Neural progenitor cell (in vitro differentiated cells): Measurements from ENCODE around the gene ANKMY1. TPM values are rescaled to one million over a fixed set of nuclear protein-coding genes. Genes with fewer than 3 reads are reported as not detected.

Experiments used
- DNase-seq: peaks from one replicate; pipeline ENCODE4 v3.0.0-alpha.2; 2016; ENCODE audit warnings: low spot score
- H2AFZ ChIP-seq: fragments of 200-600 bp; sonication (generic); replicated peaks from 2 replicates; pipeline ENCODE4 v1.6.1; 2016; ENCODE audit warnings: antibody characterized with exemption
- H3F3A ChIP-seq: fragments of 200-600 bp; sonication (generic); 2 replicates; pipeline ENCODE4 v1.6.1; 2016; ENCODE audit warnings: antibody characterized with exemption, low read depth
- H3K27ac ChIP-seq: fragments of 200-600 bp; sonication (generic); 2 replicates; pipeline ENCODE4 v1.5.1; 2016; ENCODE audit warnings: mild to moderate bottlenecking
- H3K27me3 ChIP-seq: fragments of 200-600 bp; sonication (generic); 2 replicates; pipeline ENCODE4 v1.6.1; 2016; ENCODE audit warnings: mild to moderate bottlenecking, moderate library complexity
- H3K36me3 ChIP-seq: fragments of 200-600 bp; sonication (generic); 2 replicates; pipeline ENCODE4 v1.5.1; 2016
- H3K4me1 ChIP-seq: fragments of 200-600 bp; sonication (generic); 2 replicates; pipeline ENCODE4 v1.6.1; 2016; ENCODE audit warnings: mixed run types
- H3K4me2 ChIP-seq: fragments of 200-600 bp; sonication (generic); 2 replicates; pipeline ENCODE4 v1.6.1; 2016
- H3K4me3 ChIP-seq: fragments of 200-600 bp; sonication (generic); 2 replicates; pipeline ENCODE4 v1.5.1; 2016
- H3K79me2 ChIP-seq: fragments of 200-600 bp; sonication (generic); 2 replicates; pipeline ENCODE4 v1.6.1; 2016; ENCODE audit warnings: low read depth
- H3K9ac ChIP-seq: fragments of 200-600 bp; sonication (generic); 2 replicates; pipeline ENCODE4 v1.6.1; 2016
- H3K9me3 ChIP-seq: fragments of 200-600 bp; sonication (generic); 2 replicates; pipeline ENCODE4 v1.5.1; 2016; ENCODE audit warnings: low read depth
- H4K20me1 ChIP-seq: fragments of 200-600 bp; sonication (generic); 2 replicates; pipeline ENCODE4 v1.6.1; 2016; ENCODE audit warnings: low read depth
- H3K27ac Mint-ChIP-seq: 3 replicates; pipeline ENCODE4 v1.8.0; 2021; ENCODE audit warnings: mixed read lengths
- H3K27me3 Mint-ChIP-seq: 2 replicates; pipeline ENCODE4 v1.8.0; 2022; ENCODE audit warnings: low read depth, mild to moderate bottlenecking, inconsistent platforms, moderate library complexity, mixed read lengths; ENCODE audit not compliant: insufficient read depth
- H3K36me3 Mint-ChIP-seq: 3 replicates; pipeline ENCODE4 v1.8.0; 2021; ENCODE audit warnings: mixed read lengths
- H3K4me1 Mint-ChIP-seq: 3 replicates; pipeline ENCODE4 v1.8.0; 2021; ENCODE audit warnings: mixed read lengths
- H3K4me3 Mint-ChIP-seq: 3 replicates; pipeline ENCODE4 v1.8.0; 2021; ENCODE audit warnings: mild to moderate bottlenecking, moderate library complexity, mixed read lengths
- H3K9me3 Mint-ChIP-seq: 3 replicates; pipeline ENCODE4 v1.8.0; 2020; ENCODE audit warnings: mixed read lengths
- EZH2 ChIP-seq: fragments of 200-600 bp; sonication (generic); IDR thresholded peaks from 2 replicates; pipeline ENCODE4 v1.6.1; 2017; ENCODE audit warnings: antibody characterized with exemption, mild to moderate bottlenecking, moderate library complexity
- EZH2phosphoT487 ChIP-seq: fragments of 200-600 bp; sonication (generic); IDR thresholded peaks from 2 replicates; pipeline ENCODE4 v1.6.1; 2017; ENCODE audit warnings: antibody characterized with exemption
- total RNA-seq: library from RNA; depleted of rRNA; stranded (reverse); fragments of >200 nt; gene quantifications from 2 replicates; pipeline ENCODE4 v1.2.3, GENCODE V29; 2015; ENCODE audit warnings: low replicate concordance
- TF ChIP-seq, protein P1 (sequence below): fragments of 200-600 bp; sonication (generic); IDR thresholded peaks from 2 replicates; pipeline ENCODE4 v1.5.1; 2017; ENCODE audit warnings: antibody characterized with exemption, mild to moderate bottlenecking

Gene ANKMY1
- total RNA-seq, 1 donor from 2014 or later, result 4.2 TPM

DNA sequence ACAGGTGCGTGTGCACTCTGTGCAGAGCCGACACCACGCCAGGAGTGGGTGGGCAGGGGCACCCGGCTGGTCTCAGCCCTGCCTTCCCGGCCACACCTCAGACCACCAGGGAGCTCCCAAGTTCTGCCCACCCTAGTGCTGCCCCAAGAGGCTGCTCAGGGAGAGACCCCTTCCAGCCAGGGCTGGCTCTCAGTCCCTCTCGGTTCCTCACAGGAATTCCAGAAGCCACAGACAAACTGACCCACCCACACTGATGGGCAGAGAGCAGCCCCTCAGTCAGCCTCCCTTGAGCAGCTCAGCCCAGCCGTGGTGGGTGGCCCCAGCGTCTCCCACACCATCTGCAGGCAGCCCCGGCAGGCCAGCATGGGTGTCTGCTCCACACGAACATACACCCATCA is 88.5 kb downstream of the ANKMY1 start:
- Mint-ChIP-seq H3K4me1 (peaks cover 11% of the 10 kb centered on the region), H3K4me3 (peak overlapping the region; percentile 48), H3K9me3 (peaks cover 17% of the 10 kb centered on the region), H3K27ac (peak overlapping the region; percentile 54), H3K27me3 (peaks cover 6% of the 10 kb centered on the region), H3K36me3 (peaks cover 8% of the 10 kb centered on the region)
- Histone ChIP-seq H4K20me1 (peaks cover 4% of the 10 kb centered on the region), H3K9me3 (no peaks in the 10 kb centered on the region), H3K79me2 (no peaks in the 10 kb centered on the region), H3K4me1 (no peaks in the 10 kb centered on the region), H2AFZ (no peak overlapping the region), H3K36me3 (no peaks in the 10 kb centered on the region), H3K4me2 (no peak overlapping the region), H3K4me3 (no peak overlapping the region), H3F3A (no peaks in the 10 kb centered on the region), H3K27me3 (no peaks in the 10 kb centered on the region), H3K9ac (no peak overlapping the region), H3K27ac (no peak overlapping the region)
- DNase-seq, result peak; percentile 24
- TF ChIP-seq EZH2, result no peak
- TF ChIP-seq, protein P1, sequence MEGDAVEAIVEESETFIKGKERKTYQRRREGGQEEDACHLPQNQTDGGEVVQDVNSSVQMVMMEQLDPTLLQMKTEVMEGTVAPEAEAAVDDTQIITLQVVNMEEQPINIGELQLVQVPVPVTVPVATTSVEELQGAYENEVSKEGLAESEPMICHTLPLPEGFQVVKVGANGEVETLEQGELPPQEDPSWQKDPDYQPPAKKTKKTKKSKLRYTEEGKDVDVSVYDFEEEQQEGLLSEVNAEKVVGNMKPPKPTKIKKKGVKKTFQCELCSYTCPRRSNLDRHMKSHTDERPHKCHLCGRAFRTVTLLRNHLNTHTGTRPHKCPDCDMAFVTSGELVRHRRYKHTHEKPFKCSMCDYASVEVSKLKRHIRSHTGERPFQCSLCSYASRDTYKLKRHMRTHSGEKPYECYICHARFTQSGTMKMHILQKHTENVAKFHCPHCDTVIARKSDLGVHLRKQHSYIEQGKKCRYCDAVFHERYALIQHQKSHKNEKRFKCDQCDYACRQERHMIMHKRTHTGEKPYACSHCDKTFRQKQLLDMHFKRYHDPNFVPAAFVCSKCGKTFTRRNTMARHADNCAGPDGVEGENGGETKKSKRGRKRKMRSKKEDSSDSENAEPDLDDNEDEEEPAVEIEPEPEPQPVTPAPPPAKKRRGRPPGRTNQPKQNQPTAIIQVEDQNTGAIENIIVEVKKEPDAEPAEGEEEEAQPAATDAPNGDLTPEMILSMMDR, result peak; percentile 23

DNA sequence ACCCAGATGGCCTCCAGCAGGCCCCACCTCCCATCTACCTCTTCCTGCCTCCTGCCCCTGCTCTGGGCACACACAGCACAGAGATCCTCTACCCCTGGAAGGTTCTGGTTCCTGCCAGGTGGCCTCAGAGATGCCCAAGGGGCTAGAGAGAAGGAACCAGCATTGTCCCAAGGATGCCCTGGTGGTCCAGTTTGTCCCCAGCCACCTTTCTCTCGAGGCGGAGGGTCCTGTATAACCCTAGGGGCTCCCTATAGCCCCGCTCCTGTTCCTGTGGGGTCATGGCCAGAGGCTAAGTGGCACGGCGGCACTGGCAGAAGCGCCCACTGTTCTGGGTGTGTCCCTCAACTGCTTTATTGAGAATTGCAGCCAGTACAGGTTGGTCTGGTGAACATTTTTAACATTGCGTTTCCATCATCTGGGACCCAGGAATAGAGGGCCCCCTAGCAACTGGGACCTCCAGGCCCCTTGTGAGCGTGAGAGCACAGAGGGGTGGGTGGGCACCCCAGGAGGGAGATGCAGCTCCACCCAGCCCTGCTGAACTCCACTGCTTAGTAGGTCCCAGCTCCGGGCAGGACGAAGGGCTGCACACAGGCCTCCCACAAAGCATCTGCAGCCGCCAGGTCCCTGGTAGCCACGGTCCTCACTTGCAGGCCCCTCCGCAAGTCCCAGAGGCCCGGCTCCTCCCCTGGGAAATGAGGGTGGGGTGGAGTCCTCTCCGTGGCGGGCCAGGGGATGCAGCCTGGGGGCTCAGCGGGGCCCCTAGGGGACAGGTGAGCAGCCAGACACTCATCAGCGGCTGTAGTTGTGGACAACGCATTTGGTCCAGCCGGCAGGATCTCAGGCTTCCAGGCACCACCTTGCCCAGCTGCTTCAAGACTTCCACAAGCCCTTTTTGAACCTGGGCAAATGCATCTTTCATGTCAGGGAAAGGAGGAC is 89.2 kb downstream of the ANKMY1 start:
- no peak overlapping the region for H3K9ac ChIP-seq
- no peak overlapping the region for H3K4me3 Mint-ChIP-seq
- H2AFZ ChIP-seq, result no peak overlapping the region
- H3K36me3 ChIP-seq, result no peaks in the 10 kb centered on the region
- H3K79me2 ChIP-seq, result no peaks in the 10 kb centered on the region
- no peak overlapping the region for H3K27ac ChIP-seq
- H3K4me1 ChIP-seq, result no peaks in the 10 kb centered on the region
- peaks cover 8% of the 10 kb centered on the region for H3K36me3 Mint-ChIP-seq
- H3K27ac Mint-ChIP-seq, result no peak overlapping the region
- no peak for TF ChIP-seq EZH2phosphoT487
- no peak for TF ChIP-seq EZH2
- TF ChIP-seq, protein P1, result no peak
- H3K4me2 ChIP-seq, result no peak overlapping the region
- no peaks in the 10 kb centered on the region for H3K9me3 ChIP-seq
- H3K4me1 Mint-ChIP-seq, result peaks cover 11% of the 10 kb centered on the region
- H3K4me3 ChIP-seq, result no peak overlapping the region
- peaks cover 6% of the 10 kb centered on the region for H3K27me3 Mint-ChIP-seq
- H3F3A ChIP-seq, result no peaks in the 10 kb centered on the region
- no peak for DNase-seq
- no peaks in the 10 kb centered on the region for H3K27me3 ChIP-seq
- H3K9me3 Mint-ChIP-seq, result peaks cover 14% of the 10 kb centered on the region
- H4K20me1 ChIP-seq, result peaks cover 6% of the 10 kb centered on the region

GRCh38 chr2:240467659-240468302 is 90.0 kb downstream of the ANKMY1 start:
- Histone ChIP-seq H3K27me3 (no peaks in the 10 kb centered on the region), H3K4me1 (no peaks in the 10 kb centered on the region), H3K9ac (no peak overlapping the region), H3K4me2 (no peak overlapping the region), H3K79me2 (no peaks in the 10 kb centered on the region), H3K27ac (no peak overlapping the region), H2AFZ (no peak overlapping the region), H4K20me1 (peaks cover 6% of the 10 kb centered on the region), H3K36me3 (no peaks in the 10 kb centered on the region), H3K9me3 (no peaks in the 10 kb centered on the region), H3F3A (no peaks in the 10 kb centered on the region), H3K4me3 (no peak overlapping the region)
- H3K4me1 Mint-ChIP-seq, result peaks cover 11% of the 10 kb centered on the region
- TF ChIP-seq EZH2, result no peak
- TF ChIP-seq, protein P1, result no peak
- TF ChIP-seq EZH2phosphoT487, result no peak
- peaks cover 7% of the 10 kb centered on the region for H3K9me3 Mint-ChIP-seq
- peaks cover 8% of the 10 kb centered on the region for H3K36me3 Mint-ChIP-seq
- peaks cover 7% of the 10 kb centered on the region for H3K27me3 Mint-ChIP-seq
- no peak overlapping the region for H3K4me3 Mint-ChIP-seq
- H3K27ac Mint-ChIP-seq, result no peak overlapping the region
- no peak for DNase-seq
